Measurements from ENCODE around the gene GDPGP1. TPM values are rescaled to one million over a fixed set of nuclear protein-coding genes. Genes with fewer than 3 reads are reported as not detected.

GDPGP1 gene
- total and polyA plus RNA-seq, 2 donors (not counting 1 experiment from before 2014, with no cell fraction given): 9.3 to 10.4 TPM

GRCh38 chr15:90205050-90205848 lies 28.8 kb upstream of the GDPGP1 start:
- 81% methylated on average over 8 of the region's 10 CpGs for WGBS (ENCODE audit: insufficient coverage)
- Histone ChIP-seq H3K9me3 (ENCODE audit: control extremely low read depth in 1 of 3, control insufficient read depth in 2 of 3, insufficient read depth in 1 of 3, low read length in 2 of 3) (no peaks in the 10 kb centered on the region), H2AFZ (ENCODE audit: insufficient read depth, low read depth, low read length, poor library complexity, severe bottlenecking) (no peak overlapping the region), H3K4me1 (ENCODE audit: control insufficient read depth in 2 of 2, insufficient read depth in 2 of 2, low read length in 2 of 2) (peaks cover 77 to 90% of the 10 kb centered on the region in 2 donors), H3K27me3 (replicated peaks in 1 of 4; ENCODE audit: control extremely low read depth in 1 of 4, control insufficient read depth in 3 of 4, insufficient read depth in 4 of 4, low read length in 3 of 4) (no peaks in the 10 kb centered on the region), H3K4me3 (ENCODE audit: control extremely low read depth in 1 of 5, extremely low read depth in 1 of 5, insufficient read depth in 1 of 5, low read depth in 2 of 5, low read length in 4 of 5) (no peak overlapping the region), H4K20me1 (ENCODE audit: control insufficient read depth, insufficient read depth, low read length, poor library complexity, severe bottlenecking) (peaks cover 91% of the 10 kb centered on the region), H3K36me3 (replicated peaks in 1 of 2; ENCODE audit: control extremely low read depth in 1 of 2, control insufficient read depth in 1 of 2, extremely low read depth in 1 of 2, insufficient read depth in 2 of 2, low read length in 1 of 2) (peaks cover 2 to 72% of the 10 kb centered on the region in 2 experiments), H3K4me2 (replicated peaks; ENCODE audit: low read depth, low read length, poor library complexity, severe bottlenecking) (peak overlapping the region; percentile 34), H3K79me2 (ENCODE audit: control insufficient read depth, insufficient read depth, low read length) (peaks cover 100% of the 10 kb centered on the region), H3K27ac (ENCODE audit: low read length in 2 of 2) (peak overlapping the region in 1 of 2 donors; percentile 72), H3K9ac (ENCODE audit: low read length) (no peak overlapping the region)
- ATAC-seq (ENCODE audit: low read depth) (no peak), DNase-seq (no peak)
- CTCF ChIA-PET: interaction anchor here (1.0 to 9.6 kb wide), 5 partner anchors 11 to 43 kb away, joined by 3 to 169 read pairs (median 9); no protein-coding TSS in a partner anchor
- TF ChIP-seq EZH2 (IDR thresholded peaks at IDR 0.05; ENCODE audit: borderline replicate concordance, insufficient read depth, low read depth, low read length, poor library complexity, severe bottlenecking): no peak
- TF ChIP-seq, protein P1, sequence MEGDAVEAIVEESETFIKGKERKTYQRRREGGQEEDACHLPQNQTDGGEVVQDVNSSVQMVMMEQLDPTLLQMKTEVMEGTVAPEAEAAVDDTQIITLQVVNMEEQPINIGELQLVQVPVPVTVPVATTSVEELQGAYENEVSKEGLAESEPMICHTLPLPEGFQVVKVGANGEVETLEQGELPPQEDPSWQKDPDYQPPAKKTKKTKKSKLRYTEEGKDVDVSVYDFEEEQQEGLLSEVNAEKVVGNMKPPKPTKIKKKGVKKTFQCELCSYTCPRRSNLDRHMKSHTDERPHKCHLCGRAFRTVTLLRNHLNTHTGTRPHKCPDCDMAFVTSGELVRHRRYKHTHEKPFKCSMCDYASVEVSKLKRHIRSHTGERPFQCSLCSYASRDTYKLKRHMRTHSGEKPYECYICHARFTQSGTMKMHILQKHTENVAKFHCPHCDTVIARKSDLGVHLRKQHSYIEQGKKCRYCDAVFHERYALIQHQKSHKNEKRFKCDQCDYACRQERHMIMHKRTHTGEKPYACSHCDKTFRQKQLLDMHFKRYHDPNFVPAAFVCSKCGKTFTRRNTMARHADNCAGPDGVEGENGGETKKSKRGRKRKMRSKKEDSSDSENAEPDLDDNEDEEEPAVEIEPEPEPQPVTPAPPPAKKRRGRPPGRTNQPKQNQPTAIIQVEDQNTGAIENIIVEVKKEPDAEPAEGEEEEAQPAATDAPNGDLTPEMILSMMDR (IDR thresholded peaks at IDR 0.05): no peak
- intact Hi-C loops (cut with micrococcal nuclease): no loop called here
- POLR2A ChIA-PET: interaction anchor here (0.5 to 10.5 kb wide), 5 partner anchors 9 to 796 kb away, joined by 3 to 150 read pairs (median 7); no protein-coding TSS in a partner anchor
- Mint-ChIP-seq H3K27ac (peak overlapping the region; percentile 79), H3K4me3 (peak overlapping the region; percentile 64), H3K4me1 (peaks cover 83% of the 10 kb centered on the region), H3K9me3 (ENCODE audit: insufficient read depth) (no peaks in the 10 kb centered on the region), H3K27me3 (no peaks in the 10 kb centered on the region)

DNA sequence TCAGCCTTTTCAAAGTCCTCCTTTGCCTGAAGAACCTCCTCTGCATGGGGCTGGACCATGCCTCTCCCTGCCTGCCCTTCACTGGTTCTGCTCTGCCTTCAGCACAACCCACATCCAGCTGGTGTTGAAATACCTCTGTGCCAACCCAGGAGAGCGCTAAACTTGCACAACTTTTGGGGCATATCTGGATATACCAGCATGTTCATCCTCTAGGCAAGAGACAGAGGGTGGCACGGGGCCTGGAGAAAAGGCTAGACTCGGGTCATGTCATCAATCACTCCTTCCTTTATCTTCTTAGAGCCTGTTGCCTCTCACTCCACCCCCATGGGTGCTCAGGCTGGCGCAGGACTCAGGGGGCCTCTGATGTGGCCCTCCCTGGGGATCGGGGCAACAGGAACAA lies 28.1 kb upstream of the GDPGP1 start:
- Histone ChIP-seq H3K36me3 (replicated peaks in 1 of 2; ENCODE audit: control extremely low read depth in 1 of 2, control insufficient read depth in 1 of 2, extremely low read depth in 1 of 2, insufficient read depth in 2 of 2, low read length in 1 of 2) (peaks cover 2 to 78% of the 10 kb centered on the region in 2 experiments), H3K9ac (ENCODE audit: low read length) (no peak overlapping the region), H3K4me2 (replicated peaks; ENCODE audit: low read depth, low read length, poor library complexity, severe bottlenecking) (peak overlapping the region; percentile 34), H3K27me3 (replicated peaks in 1 of 4; ENCODE audit: control extremely low read depth in 1 of 4, control insufficient read depth in 3 of 4, insufficient read depth in 4 of 4, low read length in 3 of 4) (no peaks in the 10 kb centered on the region), H3K4me3 (ENCODE audit: control extremely low read depth in 1 of 5, extremely low read depth in 1 of 5, insufficient read depth in 1 of 5, low read depth in 2 of 5, low read length in 4 of 5) (no peak overlapping the region), H2AFZ (ENCODE audit: insufficient read depth, low read depth, low read length, poor library complexity, severe bottlenecking) (no peak overlapping the region), H3K4me1 (ENCODE audit: control insufficient read depth in 2 of 2, insufficient read depth in 2 of 2, low read length in 2 of 2) (peaks cover 79 to 90% of the 10 kb centered on the region in 2 donors), H3K9me3 (ENCODE audit: control extremely low read depth in 1 of 3, control insufficient read depth in 2 of 3, insufficient read depth in 1 of 3, low read length in 2 of 3) (no peaks in the 10 kb centered on the region), H4K20me1 (ENCODE audit: control insufficient read depth, insufficient read depth, low read length, poor library complexity, severe bottlenecking) (peaks cover 96% of the 10 kb centered on the region), H3K27ac (ENCODE audit: low read length in 2 of 2) (peak overlapping the region in 1 of 2 donors; percentile 55), H3K79me2 (ENCODE audit: control insufficient read depth, insufficient read depth, low read length) (peaks cover 100% of the 10 kb centered on the region)
- peak overlapping the region; percentile 64 for H3K4me3 Mint-ChIP-seq
- ATAC-seq (ENCODE audit: low read depth): no peak
- no peak for DNase-seq
- no peaks in the 10 kb centered on the region for H3K9me3 Mint-ChIP-seq (ENCODE audit: insufficient read depth)
- peaks cover 84% of the 10 kb centered on the region for H3K4me1 Mint-ChIP-seq
- intact Hi-C loops (cut with micrococcal nuclease): no loop called here
- H3K27me3 Mint-ChIP-seq: no peaks in the 10 kb centered on the region
- peak overlapping the region; percentile 79 for H3K27ac Mint-ChIP-seq
- 77% methylated on average over 5 of the region's 5 CpGs for WGBS (ENCODE audit: insufficient coverage)
- CTCF ChIA-PET: interaction anchor here (1.2 to 9.6 kb wide), 4 partner anchors 12 to 44 kb away, joined by 4 to 169 read pairs (median 13); no protein-coding TSS in a partner anchor
- POLR2A ChIA-PET: interaction anchor here (3.0 to 10.5 kb wide), 2 partner anchors 12 to 14 kb away, joined by 7 to 150 read pairs; no protein-coding TSS in a partner anchor
- TF ChIP-seq, protein P1 (IDR thresholded peaks at IDR 0.05): no peak
- TF ChIP-seq EZH2 (IDR thresholded peaks at IDR 0.05; ENCODE audit: borderline replicate concordance, insufficient read depth, low read depth, low read length, poor library complexity, severe bottlenecking): no peak
